Mesodermal cell (in vitro differentiated cells): ENCODE data around the gene RANBP17.

ENCODE experiments used
- H3K27ac ChIP-seq: 2 replicates; pipeline ENCODE4 v1.7.0; 2013; ENCODE audit warnings: mild to moderate bottlenecking, low read depth, low read length, moderate library complexity; ENCODE audit not compliant: severe bottlenecking
- H3K36me3 ChIP-seq: 2 replicates; pipeline ENCODE4 v1.7.1; 2013; ENCODE audit warnings: mild to moderate bottlenecking, low read length, moderate library complexity; ENCODE audit not compliant: control insufficient read depth, insufficient read depth
- H3K4me1 ChIP-seq: one replicate; pipeline ENCODE4 v1.7.1; 2013; ENCODE audit warnings: mild to moderate bottlenecking, low read length; ENCODE audit not compliant: insufficient read depth, control insufficient read depth, poor library complexity, severe bottlenecking
- H3K4me3 ChIP-seq: 2 replicates; pipeline ENCODE4 v1.7.0; 2013; ENCODE audit warnings: low read length, control low read depth, mild to moderate bottlenecking; ENCODE audit not compliant: insufficient read depth, poor library complexity, severe bottlenecking; ENCODE audit errors: extremely low read depth
- H3K9me3 ChIP-seq: 2 replicates; pipeline ENCODE4 v1.7.1; 2013; ENCODE audit warnings: mild to moderate bottlenecking, low read length, moderate library complexity; ENCODE audit not compliant: control insufficient read depth
- WGBS, 2 experiments: methylation state at CpG; one replicate each; pipeline ENCODE4 v1.1.5; 2013; ENCODE audit warnings: missing lambda C conversion rate in 2 of 2; ENCODE audit not compliant: insufficient coverage in 2 of 2; 5-methylcytosine and 5-hydroxymethylcytosine counted together

RANBP17 gene

GRCh38 chr5:171122372-171122771 lies 260.6 kb downstream of the RANBP17 start:
- Histone ChIP-seq H3K4me3 (no peak overlapping the region), H3K4me1 (no peaks in the 10 kb centered on the region), H3K36me3 (no peaks in the 10 kb centered on the region), H3K9me3 (no peaks in the 10 kb centered on the region), H3K27ac (no peak overlapping the region)
- WGBS, 2 experiments = 100% methylated on average over 1 of the region's 2 CpGs; no CpG with 5 or more reads in 1 of the 2 experiments

GRCh38 chr5:171123417-171123816 lies 261.6 kb downstream of the RANBP17 start:
- H3K4me3 ChIP-seq = no peak overlapping the region
- no peaks in the 10 kb centered on the region for H3K9me3 ChIP-seq
- 95% methylated on average over 2 to 3 of the region's 4 CpGs for WGBS, 2 experiments
- no peak overlapping the region for H3K27ac ChIP-seq
- no peaks in the 10 kb centered on the region for H3K4me1 ChIP-seq
- H3K36me3 ChIP-seq = no peaks in the 10 kb centered on the region

- H3K36me3 ChIP-seq = no peaks in the 10 kb centered on the region
- H3K4me1 ChIP-seq = no peaks in the 10 kb centered on the region
- WGBS, 2 experiments = no CpG with 5 or more reads among the region's 2 CpGs
- no peaks in the 10 kb centered on the region for H3K9me3 ChIP-seq
- no peak overlapping the region for H3K27ac ChIP-seq
- no peak overlapping the region for H3K4me3 ChIP-seq
These were observed 265.5 kb downstream of the RANBP17 start for GRCh38 chr5:171127314-171127713.

GRCh38 chr5:171128136-171128535 lies 266.3 kb downstream of the RANBP17 start:
- WGBS, 2 experiments = 86 to 100% methylated on average over 1 to 2 of the region's 4 CpGs

DNA sequence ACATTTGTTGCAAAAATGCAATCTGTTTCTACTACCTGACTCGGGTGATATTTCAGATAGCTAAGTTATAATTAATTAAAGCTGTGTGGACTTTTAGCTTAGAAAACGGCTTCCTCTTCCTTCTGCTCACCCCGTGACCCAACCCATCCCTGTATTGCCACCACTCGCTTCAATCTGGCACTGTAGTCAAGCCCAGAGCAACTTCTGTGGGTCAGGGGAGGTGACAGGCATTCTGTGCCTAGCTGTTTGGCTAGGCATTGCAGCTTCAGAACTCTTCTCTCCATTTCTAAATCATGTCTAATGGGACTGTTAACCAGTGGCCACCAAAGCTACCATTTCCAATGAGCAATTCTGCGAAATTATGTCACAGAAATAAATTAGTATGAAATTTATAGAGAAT lies 267.5 kb downstream of the RANBP17 start:
- no peaks in the 10 kb centered on the region for H3K36me3 ChIP-seq
- WGBS, 2 experiments = 80% methylated on average over 1 of the region's 5 CpGs; no CpG with 5 or more reads in 1 of the 2 experiments
- no peak overlapping the region for H3K27ac ChIP-seq
- H3K4me1 ChIP-seq = no peaks in the 10 kb centered on the region
- no peaks in the 10 kb centered on the region for H3K9me3 ChIP-seq
- no peak overlapping the region for H3K4me3 ChIP-seq

More at GRCh38 chr5:171128136-171128535, 266.3 kb downstream of the RANBP17 start:
- Histone ChIP-seq H3K27ac (no peak overlapping the region), H3K4me1 (no peaks in the 10 kb centered on the region), H3K9me3 (no peaks in the 10 kb centered on the region), H3K36me3 (no peaks in the 10 kb centered on the region), H3K4me3 (no peak overlapping the region)

DNA sequence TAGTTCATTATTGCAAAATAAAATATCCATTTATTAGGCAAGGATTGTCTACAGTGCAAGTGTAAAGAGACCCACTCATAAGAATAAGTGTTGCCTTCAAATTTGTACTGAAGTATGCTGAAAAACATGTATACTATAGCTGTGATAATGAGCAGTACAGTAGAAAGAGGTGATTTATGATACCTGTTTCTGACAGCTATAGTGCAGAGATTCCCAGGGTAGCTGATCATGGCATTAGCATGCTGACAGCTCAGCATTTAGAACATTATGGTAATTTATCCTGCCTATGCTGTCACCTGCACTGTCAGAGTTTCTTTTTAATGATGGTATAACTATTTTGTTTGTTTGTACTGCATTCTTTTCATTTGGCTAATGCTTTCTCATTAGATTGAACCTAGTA lies 269.7 kb downstream of the RANBP17 start:
- H3K27ac ChIP-seq = no peak overlapping the region

DNA sequence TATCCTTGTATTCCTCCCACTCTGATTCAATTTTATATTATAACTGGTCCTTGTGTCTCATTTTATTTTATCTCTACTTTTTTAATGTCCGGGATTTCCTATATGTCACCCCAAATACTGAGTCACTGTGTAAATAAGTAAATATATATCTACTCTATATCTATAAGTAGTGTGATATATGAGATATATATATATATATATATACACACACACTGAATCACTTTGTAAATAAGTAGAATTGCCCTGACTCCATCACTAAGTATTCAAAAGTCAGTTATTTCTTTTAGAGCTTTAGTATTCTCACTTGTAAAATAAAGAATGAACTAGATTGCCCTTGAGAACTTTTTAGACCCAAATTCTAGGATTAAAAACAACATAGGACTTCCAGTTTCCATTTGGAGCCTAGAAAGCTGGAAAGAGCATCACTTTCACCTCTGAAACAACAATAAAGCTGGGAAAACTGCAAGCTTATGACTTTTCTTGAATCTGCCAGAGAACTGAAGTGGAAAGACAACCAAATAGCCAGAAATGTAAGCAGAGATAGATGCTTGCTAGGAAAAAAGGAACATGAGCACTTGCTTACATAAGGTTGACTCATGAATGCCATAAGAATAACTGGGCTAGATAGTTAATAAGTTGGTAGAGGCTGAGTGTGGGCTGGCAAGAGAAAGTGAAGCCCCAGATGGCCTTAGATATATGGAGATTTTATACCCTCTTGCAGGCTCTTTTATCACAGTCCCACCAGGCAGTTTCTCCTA lies 276.1 kb downstream of the RANBP17 start:
- no peak overlapping the region for H3K4me3 ChIP-seq
- WGBS, 2 experiments = no CpG with 5 or more reads among the region's 1 CpG
- H3K36me3 ChIP-seq = no peaks in the 10 kb centered on the region
- H3K9me3 ChIP-seq = no peaks in the 10 kb centered on the region
- no peaks in the 10 kb centered on the region for H3K4me1 ChIP-seq
- H3K27ac ChIP-seq = no peak overlapping the region

More for the DNA sequence above, 269.7 kb downstream of the RANBP17 start:
- no peaks in the 10 kb centered on the region for H3K4me1 ChIP-seq
- no peaks in the 10 kb centered on the region for H3K9me3 ChIP-seq
- H3K36me3 ChIP-seq = no peaks in the 10 kb centered on the region
- no peak overlapping the region for H3K4me3 ChIP-seq

GRCh38 chr5:171139227-171139626 lies 277.4 kb downstream of the RANBP17 start:
- no peak overlapping the region for H3K27ac ChIP-seq
- no peaks in the 10 kb centered on the region for H3K9me3 ChIP-seq
- no peak overlapping the region for H3K4me3 ChIP-seq
- no peaks in the 10 kb centered on the region for H3K4me1 ChIP-seq
- no peaks in the 10 kb centered on the region for H3K36me3 ChIP-seq

GRCh38 chr5:171142617-171143016 lies 280.8 kb downstream of the RANBP17 start:
- H3K4me1 ChIP-seq = no peaks in the 10 kb centered on the region
- H3K9me3 ChIP-seq = no peaks in the 10 kb centered on the region
- no peak overlapping the region for H3K27ac ChIP-seq
- H3K36me3 ChIP-seq = no peaks in the 10 kb centered on the region
- H3K4me3 ChIP-seq = no peak overlapping the region

DNA sequence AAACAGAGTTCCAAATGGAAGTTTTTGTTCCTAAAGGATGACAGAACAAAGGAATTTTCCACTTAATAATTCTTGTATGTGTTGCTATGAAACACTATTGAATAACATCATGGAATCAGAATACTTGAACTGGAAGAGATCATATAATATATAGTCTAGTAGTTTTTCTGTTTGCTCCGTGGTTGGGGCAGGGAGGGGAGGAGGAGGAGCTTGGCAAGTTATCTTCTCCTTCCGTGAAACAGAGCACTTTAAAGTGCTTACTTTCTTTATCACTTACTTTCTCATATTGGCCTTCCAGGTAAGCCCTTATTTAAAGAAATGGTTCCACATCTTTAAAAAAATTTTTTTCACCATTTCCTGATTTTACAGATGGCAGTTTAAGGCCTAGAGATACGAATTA lies 281.4 kb downstream of the RANBP17 start:
- Histone ChIP-seq H3K36me3 (no peaks in the 10 kb centered on the region), H3K4me3 (no peak overlapping the region)
- WGBS, 2 experiments = 80% methylated on average over 1 of the region's 3 CpGs; no CpG with 5 or more reads in 1 of the 2 experiments

GRCh38 chr5:171143926-171144325 lies 282.1 kb downstream of the RANBP17 start:
- H3K4me3 ChIP-seq = no peak overlapping the region
- WGBS, 2 experiments = 95 to 96% methylated on average over 6 of the region's 6 CpGs
- no peak overlapping the region for H3K27ac ChIP-seq
- H3K36me3 ChIP-seq = no peaks in the 10 kb centered on the region
- no peaks in the 10 kb centered on the region for H3K4me1 ChIP-seq
- no peaks in the 10 kb centered on the region for H3K9me3 ChIP-seq

More for the DNA sequence above, 281.4 kb downstream of the RANBP17 start:
- H3K4me1 ChIP-seq = no peaks in the 10 kb centered on the region
- H3K27ac ChIP-seq = no peak overlapping the region
- H3K9me3 ChIP-seq = no peaks in the 10 kb centered on the region
